NOMO-1 (cell line): ENCODE measurements around the gene IDI2.

Experiments
- DNase-seq, 2 experiments: peaks; one replicate each; lab custom pipeline; 2025; ENCODE audit not compliant: unreplicated experiment in 2 of 2; lab: John Stamatoyannopoulos, UW

Gene IDI2

DNA sequence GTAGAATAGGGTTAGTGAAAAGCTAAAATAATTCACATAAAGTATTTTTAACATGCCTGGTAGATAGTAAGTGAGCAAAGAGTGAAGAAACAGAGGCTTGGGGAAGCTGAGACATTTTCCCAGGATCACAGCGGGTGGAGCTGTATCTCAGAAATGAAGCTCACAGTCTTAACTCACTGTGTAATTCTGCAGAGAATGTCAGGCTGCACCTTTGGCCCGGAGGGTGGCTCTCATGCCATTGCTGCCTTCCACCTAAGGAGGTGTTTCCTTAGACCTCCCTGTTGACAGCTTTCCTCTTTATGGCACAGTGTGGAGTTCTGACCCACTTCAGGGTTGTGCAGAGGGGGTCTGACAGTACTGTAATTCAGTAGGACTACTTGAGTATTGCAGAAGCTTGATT is 40.3 kb downstream of the IDI2 start:
- no peak for DNase-seq

DNA sequence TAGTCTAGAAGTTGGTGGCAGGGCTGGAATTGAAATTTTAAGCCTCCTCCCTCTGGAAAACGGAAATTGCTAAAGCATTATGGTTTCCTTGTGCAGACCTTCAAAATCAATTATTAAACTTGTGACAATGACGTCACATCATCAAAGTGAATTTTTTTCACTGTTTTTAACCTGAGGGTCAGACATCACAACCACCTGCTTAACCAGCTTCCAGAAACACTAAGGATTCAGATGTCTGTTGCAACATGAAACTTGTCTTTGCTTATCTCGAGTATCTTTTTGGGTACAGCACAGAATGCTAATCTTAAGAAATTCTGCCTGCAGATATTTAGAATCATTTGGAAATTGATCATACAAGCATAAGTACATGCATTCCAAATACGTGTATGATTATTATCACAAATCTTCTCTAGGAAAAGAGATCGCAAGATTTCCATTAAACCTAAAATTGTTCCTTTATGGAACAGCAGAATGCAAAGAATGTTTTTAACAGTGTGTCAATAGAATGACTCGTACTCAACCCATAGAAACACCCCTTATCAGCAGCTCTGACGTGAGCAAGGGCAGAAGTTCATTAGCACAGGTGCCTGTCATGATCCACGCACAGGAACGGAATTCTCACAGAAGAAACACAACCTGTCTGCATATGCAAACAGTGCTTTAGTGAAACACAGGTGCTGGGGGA is 41.5 kb downstream of the IDI2 start:
- no peak for DNase-seq

DNA sequence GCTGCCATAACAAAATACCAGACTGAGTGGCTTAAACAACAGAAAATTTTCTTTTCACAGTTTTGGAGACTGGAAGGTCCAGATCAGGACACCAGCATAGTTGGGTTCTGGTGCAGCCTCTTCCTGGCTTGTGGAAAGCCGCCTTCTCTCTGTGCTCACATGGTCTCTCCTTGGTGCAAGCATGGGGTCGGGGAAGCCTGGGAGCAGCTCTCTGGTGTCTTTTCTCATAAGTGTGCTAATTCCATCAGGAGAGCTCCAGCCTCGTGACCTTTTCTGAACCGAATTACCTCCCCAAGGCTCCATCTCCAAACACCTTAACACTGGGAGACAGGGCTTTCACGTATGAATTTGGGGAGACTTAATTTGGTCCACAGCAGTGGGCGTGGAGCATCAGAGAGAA is 42.3 kb downstream of the IDI2 start:
- no peak for DNase-seq

DNA sequence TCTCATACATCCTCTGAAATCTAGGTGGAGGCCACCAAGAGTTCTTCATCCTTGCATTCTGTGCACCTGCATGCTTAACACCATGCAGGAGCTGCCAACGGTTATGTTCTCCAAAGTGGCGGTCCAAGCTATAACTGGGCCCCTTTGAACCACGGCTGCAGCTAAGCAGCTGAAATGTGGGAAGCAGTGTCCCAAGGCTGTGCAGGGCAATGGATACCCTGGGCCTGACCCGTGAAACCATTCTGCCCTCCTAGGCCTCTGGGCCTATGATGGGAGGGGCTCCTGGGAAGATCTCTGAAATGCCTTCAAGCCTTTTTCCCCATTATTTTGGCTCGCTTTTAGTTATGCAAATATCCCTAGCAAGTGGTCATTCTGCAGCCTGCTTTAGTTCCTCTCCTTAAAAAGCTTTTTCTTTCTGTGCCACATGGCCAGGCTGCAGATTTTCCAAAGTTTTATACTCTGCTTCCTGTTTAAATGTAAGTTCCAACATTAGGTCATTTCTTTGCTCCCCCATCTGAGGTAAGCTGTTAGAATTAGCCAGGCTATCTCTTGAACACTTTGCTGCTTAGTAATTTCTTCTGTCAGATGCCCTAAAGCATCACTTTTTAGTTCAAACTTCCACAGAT is 45.1 kb downstream of the IDI2 start:
- no peak for DNase-seq

DNA sequence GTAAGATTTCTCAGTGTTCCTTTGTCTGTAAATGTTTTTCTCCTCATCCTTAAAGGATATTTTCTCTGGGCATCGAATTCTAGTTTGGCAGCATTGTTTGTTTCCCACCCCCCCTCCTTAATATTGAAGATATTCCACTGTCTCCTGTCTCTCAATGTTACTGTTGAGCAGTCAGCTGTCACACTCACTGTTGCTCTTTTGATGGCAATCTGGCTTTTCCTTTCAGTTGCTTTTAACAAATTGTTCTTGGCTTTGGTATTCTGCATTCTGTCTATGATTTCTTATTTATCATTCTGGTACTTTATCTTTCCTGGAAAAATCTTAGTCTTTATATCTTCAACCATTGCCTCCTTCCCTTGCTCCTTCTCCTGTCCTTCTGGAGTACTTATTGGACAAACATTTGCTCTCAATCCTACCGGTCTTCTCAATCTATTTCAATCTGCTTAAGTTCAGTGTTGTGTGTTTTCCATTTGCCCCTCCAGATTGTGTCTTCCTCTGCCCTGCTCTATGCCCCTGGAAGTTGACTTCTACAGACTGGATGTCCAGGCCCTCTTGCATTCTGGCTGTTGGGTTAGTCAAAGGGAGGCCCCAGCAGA is 46.7 kb downstream of the IDI2 start:
- no peak for DNase-seq

DNA sequence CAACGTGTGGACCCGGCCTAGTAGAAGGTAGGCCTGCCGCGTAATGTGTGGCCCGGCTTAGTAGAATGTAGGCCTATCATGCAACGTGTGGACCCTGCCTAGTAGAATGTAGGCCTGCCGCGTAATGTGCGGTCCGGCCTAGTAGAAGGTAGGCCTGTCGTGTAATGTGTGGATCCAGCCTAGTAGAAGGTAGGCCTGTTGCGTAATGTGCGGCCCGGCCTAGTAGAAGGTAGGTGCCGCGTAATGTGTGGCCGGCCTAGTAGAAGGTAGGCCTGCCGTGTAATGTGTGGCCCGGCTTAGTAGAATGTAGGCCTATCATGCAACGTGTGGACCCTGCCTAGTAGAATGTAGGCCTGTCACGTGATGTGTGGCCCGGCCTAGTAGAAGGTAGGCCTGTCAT is 49.3 kb downstream of the IDI2 start:
- DNase-seq = no peak

DNA sequence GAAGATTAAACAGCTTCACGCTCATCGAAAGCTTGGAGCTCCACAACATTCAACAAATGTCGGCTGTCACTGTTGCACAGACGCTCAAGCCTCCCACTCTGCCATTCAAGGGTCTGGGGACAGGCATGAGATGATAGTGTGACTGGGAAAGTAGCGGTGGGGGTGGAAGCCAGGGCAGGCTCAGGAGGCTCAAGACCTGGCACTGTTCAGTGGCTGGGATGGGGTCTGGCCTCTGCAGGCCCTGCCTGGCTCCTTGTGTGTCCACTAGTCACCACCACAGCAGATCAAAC is 50.9 kb downstream of the IDI2 start:
- DNase-seq = no peak

DNA sequence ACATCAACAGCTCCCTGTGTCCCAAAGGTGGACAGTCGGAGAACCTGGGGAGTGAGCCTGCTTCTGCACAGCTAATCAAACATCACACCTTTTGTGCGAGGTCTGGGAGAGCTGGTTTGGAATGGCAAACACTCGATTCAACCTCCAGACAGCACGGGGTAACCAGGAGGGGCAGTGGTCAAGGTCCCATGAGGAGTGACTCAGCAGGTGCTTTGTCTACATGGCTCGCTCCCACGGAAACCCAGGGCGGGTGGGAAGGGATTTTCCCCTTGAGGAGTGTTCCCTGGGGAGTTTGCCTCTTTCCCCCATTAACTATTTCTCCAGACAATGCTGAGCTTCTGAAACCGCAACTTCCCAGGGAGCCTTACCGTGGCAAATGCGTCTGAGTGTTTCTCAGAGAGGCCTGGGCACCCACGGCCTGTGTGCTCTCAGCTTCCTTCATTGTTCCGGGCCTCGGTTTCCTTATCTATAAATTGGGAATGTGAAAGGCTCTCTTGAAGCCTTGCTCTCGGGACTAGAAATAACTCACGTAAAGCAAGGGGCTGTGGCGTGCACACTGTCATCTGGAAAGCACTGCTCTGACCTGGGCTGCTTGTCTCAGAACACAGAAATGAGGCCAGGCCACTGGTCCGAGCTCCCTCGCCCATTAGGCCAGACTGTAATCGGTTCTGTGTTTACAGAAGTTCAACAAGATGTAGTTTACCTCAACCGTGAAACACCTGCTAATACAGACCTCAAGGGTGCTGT is 51.4 kb downstream of the IDI2 start:
- no peak for DNase-seq

DNA sequence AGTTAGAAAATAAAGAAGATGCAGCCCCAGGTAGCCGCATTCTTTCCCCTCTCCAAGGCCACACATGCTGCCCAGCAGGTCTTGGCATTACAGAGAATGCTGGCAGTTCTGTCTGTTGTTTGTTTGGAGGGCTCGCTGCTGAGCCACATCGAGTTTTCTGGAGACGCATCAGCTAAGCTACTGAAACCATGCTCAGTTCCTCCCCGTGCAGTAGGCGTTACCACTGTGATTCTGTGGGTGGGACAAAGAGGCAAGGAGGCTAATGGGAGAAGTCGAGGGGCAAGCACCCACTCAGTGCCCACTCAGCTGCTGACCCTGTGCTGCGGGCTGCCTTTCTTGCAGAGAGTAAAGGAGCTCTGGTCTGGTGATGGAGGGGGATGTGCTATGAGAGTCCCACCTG is 52.9 kb downstream of the IDI2 start:
- no peak for DNase-seq

DNA sequence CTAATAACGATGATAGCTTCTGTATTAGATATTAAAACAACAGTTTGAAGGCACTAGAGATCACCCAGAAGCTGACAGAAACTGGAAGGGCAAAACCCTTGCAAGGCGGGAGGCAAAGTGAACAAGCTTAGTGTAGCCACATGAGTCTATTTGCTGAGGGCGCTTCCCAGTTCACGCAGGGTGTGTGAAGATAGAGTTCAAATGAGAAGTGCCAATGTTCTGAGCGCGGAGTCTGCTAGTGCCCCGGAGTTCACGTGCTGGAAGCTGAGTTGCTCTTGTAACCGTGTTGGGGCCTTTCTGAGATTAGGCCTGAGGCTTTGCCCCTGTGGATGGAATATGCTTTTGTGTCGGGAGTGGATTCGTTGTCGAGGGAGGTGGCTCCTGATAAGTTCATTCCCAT is 54.0 kb downstream of the IDI2 start:
- no peak for DNase-seq

DNA sequence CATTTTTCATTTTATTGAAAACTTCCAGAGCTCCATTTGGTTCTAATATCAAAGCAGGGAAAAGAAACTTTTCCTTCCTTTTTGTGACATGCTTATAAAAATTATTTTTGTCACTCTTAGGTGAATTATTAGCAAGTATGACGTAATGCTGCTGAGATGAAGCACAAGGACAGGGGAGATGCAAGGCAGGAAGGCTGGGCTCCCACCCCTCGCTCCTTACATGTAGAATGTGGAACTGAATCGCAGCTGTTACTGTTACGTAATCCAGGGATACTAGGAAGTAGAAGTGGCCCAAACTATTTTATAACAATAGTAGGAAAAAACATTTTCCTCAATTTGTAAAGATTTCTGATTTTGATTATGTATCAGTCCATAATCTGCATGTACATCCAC is 54.5 kb downstream of the IDI2 start:
- DNase-seq = peak in 1 of 2 experiments; percentile 30

DNA sequence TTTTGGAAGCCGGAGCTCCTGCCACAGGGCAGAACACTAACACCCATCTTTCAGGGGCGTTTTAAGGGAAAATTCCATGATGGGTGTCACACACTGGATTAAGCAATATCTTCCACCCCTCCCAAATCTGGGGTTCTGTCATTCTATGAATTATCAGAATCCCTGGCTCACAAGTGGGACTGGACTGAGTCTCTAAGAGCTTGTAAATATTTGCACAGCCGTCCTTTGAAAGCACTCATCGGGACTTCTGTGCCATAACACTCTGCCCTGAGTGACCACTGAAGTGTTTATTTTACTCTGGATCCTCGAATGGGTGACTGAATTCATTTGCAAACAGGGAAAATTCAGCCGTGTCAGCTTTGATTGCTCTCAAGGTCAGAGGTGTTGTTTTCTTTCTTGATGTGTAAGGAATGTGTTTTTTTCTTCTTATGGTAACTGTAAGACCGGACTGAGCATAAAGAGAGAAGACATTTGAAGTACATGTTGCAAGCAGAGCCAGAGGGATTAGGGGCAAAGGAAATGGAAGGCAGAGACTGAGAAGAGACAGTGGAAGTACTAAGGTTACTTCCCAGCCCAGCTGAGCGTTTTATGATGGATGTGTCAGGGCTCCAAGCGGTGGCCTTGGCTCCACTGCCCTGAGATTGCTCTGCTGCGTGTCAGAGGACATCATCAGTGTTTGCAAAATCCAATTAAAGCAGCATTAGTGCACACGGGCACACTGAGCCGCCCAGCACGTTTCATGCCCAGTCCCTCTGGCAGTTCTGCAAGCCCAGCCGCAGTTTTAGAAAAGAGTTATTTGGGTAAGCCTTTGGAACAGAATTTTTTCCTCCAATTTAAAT is 55.1 kb downstream of the IDI2 start:
- DNase-seq = no peak

DNA sequence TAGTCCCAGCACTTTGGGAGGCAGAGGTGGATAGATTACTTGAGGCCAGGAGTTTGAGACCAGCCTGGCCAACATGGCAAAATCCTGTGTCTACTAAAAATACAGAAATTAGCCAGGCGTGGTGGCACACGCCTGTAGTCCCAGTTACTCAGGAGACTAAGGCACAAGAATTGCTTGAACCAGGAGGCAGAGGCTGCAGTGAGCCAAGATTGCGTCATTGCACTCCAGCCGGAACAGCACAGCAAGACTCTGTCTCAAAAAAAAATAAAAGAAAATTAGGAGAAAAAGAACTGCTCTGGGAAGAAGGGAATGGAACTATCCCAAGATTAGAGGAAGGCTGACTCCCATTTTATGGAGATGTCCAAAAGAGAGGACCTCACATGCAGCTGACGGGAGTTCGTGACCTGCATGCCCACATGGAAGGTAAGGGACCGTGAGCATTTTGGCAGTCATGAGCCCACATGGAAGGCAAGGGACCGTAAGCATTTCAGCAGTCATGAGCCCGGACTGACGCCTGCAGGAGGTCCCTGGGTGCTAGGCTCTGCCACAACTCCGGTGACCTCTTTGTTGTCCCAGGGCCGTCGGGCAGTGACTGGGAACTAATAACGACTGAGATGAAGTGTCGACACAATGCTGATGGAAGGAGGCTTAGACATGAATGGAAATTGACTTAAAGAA is 56.0 kb downstream of the IDI2 start:
- no peak for DNase-seq
